SK-N-MC (cell line): ENCODE results near the gene STAG2.
"Not testable (repeated sequence)": the region's sequence is repeated elsewhere in the genome, so short reads cannot be mapped to it uniquely, and the experiment has no call there.

ENCODE experiments used
- DNase-seq: peaks from one replicate; pipeline ENCODE4 v3.0.0-alpha.2; 2011; ENCODE audit warnings: low read depth, low spot score
- H3K27ac ChIP-seq: fragments of 200-600 bp; sonication (generic); 2 replicates; pipeline ENCODE4 v1.5.1; 2016; ENCODE audit warnings: mixed run types
- H3K36me3 ChIP-seq: fragments of 200-600 bp; sonication (generic); 2 replicates; pipeline ENCODE4 v1.6.1; 2017; ENCODE audit warnings: antibody characterized with exemption, low read length, mixed read lengths; ENCODE audit not compliant: insufficient read depth
- H3K4me3 ChIP-seq: fragments of 200-600 bp; sonication (generic); 2 replicates; pipeline ENCODE4 v1.5.1; 2016
- H3K9ac ChIP-seq: fragments of 200-600 bp; sonication (generic); 2 replicates; pipeline ENCODE4 v1.8.0; 2017; ENCODE audit warnings: mixed run types, mixed read lengths; ENCODE audit not compliant: insufficient read length
- H3K9me3 ChIP-seq: fragments of 200-600 bp; sonication (generic); 2 replicates; pipeline ENCODE4 v1.6.1; 2017; ENCODE audit warnings: low read depth, mild to moderate bottlenecking, antibody characterized with exemption, low read length, moderate library complexity, mixed read lengths
- EZH2 ChIP-seq: fragments of 200-600 bp; sonication (generic); IDR thresholded peaks from one replicate; pipeline ENCODE4 v1.6.1; 2017; ENCODE audit warnings: antibody characterized with exemption
- FOXP2 ChIP-seq: optimal IDR thresholded peaks from 2 replicates; pipeline ENCODE3; 2011; ENCODE audit warnings: mild to moderate bottlenecking, moderate library complexity; ENCODE audit not compliant: insufficient read depth; ENCODE audit errors: extremely low read length, control extremely low read depth
- POLR2AphosphoS5 ChIP-seq: IDR thresholded peaks from 2 replicates; pipeline ENCODE4 v1.6.1; 2012; ENCODE audit warnings: mild to moderate bottlenecking, low read depth, low read length, borderline replicate concordance

Gene STAG2

DNA sequence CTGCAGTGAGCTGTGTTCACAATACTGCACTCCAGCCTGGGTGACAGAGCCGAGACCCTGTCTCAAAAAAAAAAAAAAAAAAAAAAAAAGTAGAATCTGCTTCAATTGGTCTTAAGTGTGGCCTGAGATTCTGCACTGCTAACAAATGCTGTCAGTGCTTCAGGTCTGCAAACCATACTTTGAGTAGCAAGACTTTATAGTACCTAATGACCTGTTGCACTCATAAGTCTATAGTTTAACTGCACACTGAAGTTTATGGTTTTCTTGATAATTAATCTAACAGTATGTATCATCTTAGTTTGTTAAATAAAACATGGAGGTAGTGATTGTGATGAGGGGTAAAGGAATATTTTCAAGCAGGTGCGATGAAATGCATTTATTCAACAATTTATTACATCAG, 135.6 kb downstream of the STAG2 start:
- no peaks in the 10 kb centered on the region for H3K9me3 ChIP-seq
- H3K27ac ChIP-seq = peak overlapping the region; percentile 74
- no peak for DNase-seq
- peaks cover 69% of the 10 kb centered on the region for H3K36me3 ChIP-seq
- H3K4me3 ChIP-seq = no peak overlapping the region
- H3K9ac ChIP-seq = no peak overlapping the region
- no peak for TF ChIP-seq EZH2

GRCh38 chrX:124098089-124098488, 136.6 kb downstream of the STAG2 start:
- no peak for TF ChIP-seq EZH2
- TF ChIP-seq POLR2AphosphoS5 = no peak
- TF ChIP-seq FOXP2 = no peak
- Histone ChIP-seq H3K9me3 (no peaks in the 10 kb centered on the region), H3K36me3 (peaks cover 72% of the 10 kb centered on the region), H3K27ac (peak overlapping the region; percentile 74), H3K4me3 (no peak overlapping the region), H3K9ac (no peak overlapping the region)
- DNase-seq = peak; percentile 16

DNA sequence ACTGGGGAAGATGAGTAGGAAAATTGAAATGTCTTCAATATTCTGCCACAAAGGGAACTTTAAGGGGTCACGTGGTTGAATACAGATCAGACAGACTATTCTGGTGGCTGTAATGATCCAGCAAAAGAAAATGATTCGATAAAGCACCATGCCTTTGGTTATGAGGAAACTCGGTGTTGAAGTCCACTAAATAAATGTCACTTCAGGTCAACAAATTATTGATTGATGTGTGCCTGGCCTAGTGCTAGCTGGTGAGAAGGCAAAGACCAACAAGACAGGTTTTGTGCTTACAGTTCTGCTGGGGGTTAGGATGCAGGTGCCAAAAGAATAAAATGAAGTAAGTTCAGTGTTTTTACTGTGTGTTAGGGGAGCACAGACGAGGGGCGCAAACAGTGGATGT, 142.5 kb downstream of the STAG2 start:
- no peak overlapping the region for H3K27ac ChIP-seq
- no peak for TF ChIP-seq EZH2
- TF ChIP-seq POLR2AphosphoS5 = no peak
- TF ChIP-seq FOXP2 = no peak
- H3K9ac ChIP-seq = no peak overlapping the region
- no peak overlapping the region for H3K4me3 ChIP-seq
- DNase-seq = no peak
- H3K36me3 ChIP-seq = peaks cover 47% of the 10 kb centered on the region
- H3K9me3 ChIP-seq = no peaks in the 10 kb centered on the region

DNA sequence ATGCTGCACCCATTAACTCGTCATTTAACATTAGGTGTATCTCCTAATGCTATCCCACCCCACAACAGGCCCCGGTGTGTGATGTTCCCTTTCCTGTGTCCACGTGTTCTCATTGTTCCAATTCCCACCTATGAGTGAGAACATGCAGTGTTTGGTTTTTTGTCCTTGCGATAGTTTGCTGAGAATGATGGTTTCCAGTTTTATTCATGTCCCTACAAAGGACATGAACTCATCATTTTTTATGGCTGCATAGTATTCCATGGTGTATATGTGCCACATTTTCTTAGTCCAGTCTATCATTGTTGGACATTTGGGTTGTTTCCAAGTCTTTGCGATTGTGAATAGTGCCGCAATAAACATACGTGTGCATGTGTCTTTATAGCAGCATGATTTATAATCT, 143.0 kb downstream of the STAG2 start:
- not testable (repeated sequence) for H3K27ac ChIP-seq, DNase-seq, H3K9me3 ChIP-seq, H3K4me3 ChIP-seq, H3K9ac ChIP-seq
- H3K36me3 ChIP-seq = peaks cover 41% of the 10 kb centered on the region

GRCh38 chrX:124113621-124114600, 152.4 kb downstream of the STAG2 start:
- no peak overlapping the region for H3K27ac ChIP-seq
- H3K4me3 ChIP-seq = no peak overlapping the region
- no peak overlapping the region for H3K9ac ChIP-seq
- H3K36me3 ChIP-seq = no peaks in the 10 kb centered on the region
- TF ChIP-seq POLR2AphosphoS5 (no peak), FOXP2 (no peak), EZH2 (no peak)
- DNase-seq = no peak
- H3K9me3 ChIP-seq = no peaks in the 10 kb centered on the region

DNA sequence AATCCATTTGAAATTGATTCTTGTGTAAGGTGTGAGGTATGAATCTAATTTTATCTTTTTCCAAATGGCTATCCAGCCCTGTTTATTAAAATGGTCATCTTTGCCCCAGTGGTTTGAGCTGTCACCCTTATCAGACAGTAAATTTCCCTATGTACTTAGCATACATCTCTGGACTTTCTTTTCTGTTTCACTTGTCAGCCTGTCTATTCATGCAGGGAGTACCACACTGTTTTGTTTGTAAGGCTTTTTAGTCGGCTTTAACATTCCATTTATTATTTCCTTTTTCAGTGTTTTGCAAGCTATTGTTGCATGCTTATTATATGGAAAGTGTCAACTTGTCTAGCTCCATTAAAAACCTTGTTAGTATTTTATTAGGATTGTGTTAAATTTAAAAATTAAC, 155.8 kb downstream of the STAG2 start:
- TF ChIP-seq FOXP2 (no peak), EZH2 (no peak), POLR2AphosphoS5 (no peak)
- H3K9ac ChIP-seq = no peak overlapping the region
- no peak overlapping the region for H3K4me3 ChIP-seq
- H3K27ac ChIP-seq = no peak overlapping the region
- DNase-seq = no peak
- no peaks in the 10 kb centered on the region for H3K9me3 ChIP-seq
- no peaks in the 10 kb centered on the region for H3K36me3 ChIP-seq

DNA sequence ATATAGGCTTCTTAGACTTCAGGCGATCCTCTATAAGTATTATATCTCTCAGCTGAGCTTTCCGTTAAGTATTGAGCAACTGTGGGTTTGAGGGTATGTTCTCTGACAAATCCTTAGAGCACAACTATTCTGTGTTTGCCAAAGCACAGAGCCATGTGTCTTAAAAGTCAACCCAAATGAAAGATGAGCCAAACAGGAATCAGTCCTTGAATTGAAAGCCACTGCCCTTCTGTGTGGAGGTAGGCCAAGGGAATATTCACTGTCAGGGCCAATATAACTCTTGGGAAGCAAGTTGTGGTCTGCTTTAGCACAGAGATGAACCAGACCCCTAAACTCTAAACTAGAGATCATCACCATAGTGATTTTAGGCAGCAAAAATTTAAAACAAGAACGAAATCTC, 164.0 kb downstream of the STAG2 start:
- Histone ChIP-seq H3K27ac (no peak overlapping the region), H3K9me3 (no peaks in the 10 kb centered on the region), H3K36me3 (no peaks in the 10 kb centered on the region), H3K4me3 (no peak overlapping the region), H3K9ac (no peak overlapping the region)
- TF ChIP-seq FOXP2 (no peak), EZH2 (no peak), POLR2AphosphoS5 (no peak)
- no peak for DNase-seq

DNA sequence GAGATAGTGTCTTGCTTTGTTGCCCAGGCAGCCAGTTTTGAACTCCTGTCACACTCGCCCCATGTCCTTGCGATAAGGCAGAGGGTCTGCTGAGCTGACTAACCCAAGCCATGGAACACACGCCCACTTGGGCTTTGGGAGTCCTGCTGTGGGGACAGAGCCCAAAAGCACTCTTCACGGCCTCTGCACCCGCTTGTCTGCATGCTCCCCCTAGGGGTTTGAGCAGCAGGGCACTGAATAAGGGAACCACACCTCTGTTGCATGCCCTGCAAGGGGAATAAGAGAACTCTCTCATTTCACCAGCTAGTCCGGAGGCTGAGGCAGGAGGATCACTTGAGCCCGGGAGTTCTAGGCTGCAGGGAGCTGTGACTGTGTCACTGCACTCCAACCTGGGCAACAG, 166.0 kb downstream of the STAG2 start:
- Histone ChIP-seq H3K4me3 (no peak overlapping the region), H3K36me3 (no peaks in the 10 kb centered on the region), H3K27ac (no peak overlapping the region), H3K9me3 (no peaks in the 10 kb centered on the region), H3K9ac (no peak overlapping the region)
- TF ChIP-seq EZH2 = no peak
- no peak for TF ChIP-seq FOXP2
- no peak for TF ChIP-seq POLR2AphosphoS5
- DNase-seq = no peak

DNA sequence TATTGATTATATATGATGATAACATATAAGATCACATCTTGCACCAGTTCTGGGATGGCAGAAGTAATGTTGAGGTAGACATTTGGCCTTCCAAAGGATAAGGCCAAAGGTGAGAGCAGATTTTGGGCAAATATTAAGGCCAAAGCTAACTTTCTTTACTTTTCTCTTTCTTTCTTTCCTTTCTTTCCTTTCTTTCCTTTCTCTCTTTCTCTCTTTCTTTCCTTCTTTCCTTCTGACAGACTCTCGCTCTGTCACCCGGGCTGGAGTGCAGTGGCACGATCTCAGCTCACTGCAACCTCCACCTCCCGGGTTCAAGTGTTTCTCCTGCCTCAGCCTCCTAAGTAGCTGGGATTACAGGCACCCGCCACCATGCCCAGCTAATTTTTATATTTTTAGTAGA, 170.9 kb downstream of the STAG2 start:
- not testable (repeated sequence) for H3K9me3 ChIP-seq, H3K36me3 ChIP-seq, H3K9ac ChIP-seq, DNase-seq, H3K27ac ChIP-seq, H3K4me3 ChIP-seq
